Dendritic cell treated with granulocyte-macrophage colony-stimulating factor and Interleukin-4, amounts not matched to agents 40 ng/mL and 50 ng/mL, for 4 days (primary cell): ENCODE data around the gene ZNF319.

Experiments
- H3K27ac Mint-ChIP-seq: one replicate; pipeline ENCODE4 v1.8.0; 2022; ENCODE audit warnings: mild to moderate bottlenecking, mixed read lengths
- H3K27me3 Mint-ChIP-seq: one replicate; pipeline ENCODE4 v1.8.0; 2022; ENCODE audit warnings: mild to moderate bottlenecking, mixed read lengths
- H3K36me3 Mint-ChIP-seq: one replicate; pipeline ENCODE4 v1.8.0; 2022; ENCODE audit warnings: low read depth, mixed read lengths
- H3K4me1 Mint-ChIP-seq: one replicate; pipeline ENCODE4 v1.8.0; 2022; ENCODE audit warnings: low read depth, mixed read lengths
- H3K4me3 Mint-ChIP-seq: one replicate; pipeline ENCODE4 v1.8.0; 2022; ENCODE audit warnings: mild to moderate bottlenecking, moderate library complexity, mixed read lengths
- H3K9me3 Mint-ChIP-seq: one replicate; pipeline ENCODE4 v1.8.0; 2022; ENCODE audit warnings: mixed read lengths
- intact Hi-C: fragments of 100-400 bp; cut with micrococcal nuclease; formaldehyde crosslinking; loops from one replicate; pipeline ENCODE4 v1.15.0; 2022

The ZNF319 gene

GRCh38 chr16:57999971-58000705 is at the start of gene ZNF319:
Gene ZNF319 (minus strand): TSS chr16:58000672. CDS start chr16:57998265, 2,407 bp downstream.
- Mint-ChIP-seq H3K4me1 (peaks cover 77% of the 10 kb centered on the region), H3K4me3 (peak within 1 kb of the TSS; percentile 97), H3K36me3 (peaks cover 70% of the 10 kb centered on the region), H3K9me3 (no peaks in the 10 kb centered on the region), H3K27ac (peak within 1 kb of the TSS; percentile 94), H3K27me3 (no peaks in the 10 kb centered on the region)
- intact Hi-C loops = loop anchor here (2.0 to 5.0 kb wide), 3 partner anchors 198 to 263 kb away; partner anchors contain the start of genes KATNB1 and KIFC3

GRCh38 chr16:58049232-58050185 is 49.0 kb upstream of the ZNF319 start:
- intact Hi-C loops = no loop called here
- Mint-ChIP-seq H3K9me3 (no peaks in the 10 kb centered on the region), H3K4me1 (no peaks in the 10 kb centered on the region), H3K27me3 (peaks cover 1% of the 10 kb centered on the region), H3K36me3 (no peaks in the 10 kb centered on the region), H3K27ac (no peak overlapping the region), H3K4me3 (no peak overlapping the region)

- no peaks in the 10 kb centered on the region for H3K9me3 Mint-ChIP-seq
- intact Hi-C loops = no loop called here
- no peaks in the 10 kb centered on the region for H3K36me3 Mint-ChIP-seq
- H3K27me3 Mint-ChIP-seq = peaks cover 1% of the 10 kb centered on the region
- H3K27ac Mint-ChIP-seq = no peak overlapping the region
- H3K4me3 Mint-ChIP-seq = no peak overlapping the region
- no peaks in the 10 kb centered on the region for H3K4me1 Mint-ChIP-seq
Measured at GRCh38 chr16:58048494-58049231, 48.2 kb upstream of the ZNF319 start.

- intact Hi-C loops = no loop called here
- Mint-ChIP-seq H3K27ac (no peak overlapping the region), H3K4me3 (no peak overlapping the region)
Measured at GRCh38 chr16:58047557-58048348, 47.3 kb upstream of the ZNF319 start.

GRCh38 chr16:58046936-58047335 is 46.5 kb upstream of the ZNF319 start:
- Mint-ChIP-seq H3K4me1 (no peaks in the 10 kb centered on the region), H3K4me3 (no peak overlapping the region), H3K27me3 (peaks cover 1% of the 10 kb centered on the region), H3K36me3 (no peaks in the 10 kb centered on the region), H3K9me3 (no peaks in the 10 kb centered on the region), H3K27ac (no peak overlapping the region)
- intact Hi-C loops = no loop called here

More at GRCh38 chr16:58047557-58048348, 47.3 kb upstream of the ZNF319 start:
- Mint-ChIP-seq H3K4me1 (no peaks in the 10 kb centered on the region), H3K27me3 (peaks cover 1% of the 10 kb centered on the region), H3K36me3 (no peaks in the 10 kb centered on the region), H3K9me3 (no peaks in the 10 kb centered on the region)

GRCh38 chr16:58046054-58046881 is 45.8 kb upstream of the ZNF319 start:
- Mint-ChIP-seq H3K4me1 (no peaks in the 10 kb centered on the region), H3K9me3 (no peaks in the 10 kb centered on the region), H3K27ac (no peak overlapping the region), H3K27me3 (peaks cover 1% of the 10 kb centered on the region), H3K36me3 (no peaks in the 10 kb centered on the region), H3K4me3 (no peak overlapping the region)
- intact Hi-C loops = no loop called here

- H3K27me3 Mint-ChIP-seq = no peaks in the 10 kb centered on the region
- intact Hi-C loops = no loop called here
- no peaks in the 10 kb centered on the region for H3K4me1 Mint-ChIP-seq
Measured at GRCh38 chr16:58045096-58045495, 44.6 kb upstream of the ZNF319 start.

GRCh38 chr16:58044266-58045019 is 44.0 kb upstream of the ZNF319 start:
- H3K4me1 Mint-ChIP-seq = no peaks in the 10 kb centered on the region
- H3K9me3 Mint-ChIP-seq = no peaks in the 10 kb centered on the region
- intact Hi-C loops = no loop called here
- no peak overlapping the region for H3K4me3 Mint-ChIP-seq
- H3K36me3 Mint-ChIP-seq = no peaks in the 10 kb centered on the region
- H3K27me3 Mint-ChIP-seq = no peaks in the 10 kb centered on the region
- H3K27ac Mint-ChIP-seq = no peak overlapping the region

More at GRCh38 chr16:58045096-58045495, 44.6 kb upstream of the ZNF319 start:
- H3K4me3 Mint-ChIP-seq = no peak overlapping the region
- no peak overlapping the region for H3K27ac Mint-ChIP-seq
- H3K36me3 Mint-ChIP-seq = no peaks in the 10 kb centered on the region
- no peaks in the 10 kb centered on the region for H3K9me3 Mint-ChIP-seq

- H3K36me3 Mint-ChIP-seq = no peaks in the 10 kb centered on the region
Measured at GRCh38 chr16:58043571-58044155, 43.2 kb upstream of the ZNF319 start.

GRCh38 chr16:58042886-58043515 is 42.5 kb upstream of the ZNF319 start:
- intact Hi-C loops = no loop called here
- Mint-ChIP-seq H3K4me1 (no peaks in the 10 kb centered on the region), H3K4me3 (no peak overlapping the region), H3K27me3 (no peaks in the 10 kb centered on the region), H3K9me3 (no peaks in the 10 kb centered on the region), H3K36me3 (no peaks in the 10 kb centered on the region), H3K27ac (no peak overlapping the region)

More at GRCh38 chr16:58043571-58044155, 43.2 kb upstream of the ZNF319 start:
- intact Hi-C loops = no loop called here
- H3K9me3 Mint-ChIP-seq = no peaks in the 10 kb centered on the region
- H3K27me3 Mint-ChIP-seq = no peaks in the 10 kb centered on the region
- no peak overlapping the region for H3K4me3 Mint-ChIP-seq
- H3K4me1 Mint-ChIP-seq = no peaks in the 10 kb centered on the region
- no peak overlapping the region for H3K27ac Mint-ChIP-seq

- Mint-ChIP-seq H3K27ac (no peak overlapping the region), H3K4me3 (no peak overlapping the region), H3K27me3 (no peaks in the 10 kb centered on the region), H3K9me3 (no peaks in the 10 kb centered on the region), H3K4me1 (no peaks in the 10 kb centered on the region), H3K36me3 (no peaks in the 10 kb centered on the region)
- intact Hi-C loops = no loop called here
Measured at GRCh38 chr16:58042001-58042885, 41.8 kb upstream of the ZNF319 start.
